ENCODE results near the gene ARHGAP29.

Gene ARHGAP29

GRCh38 chr1:94234615-94235014 is 2.8 kb downstream of the ARHGAP29 start:
- DNase-seq (ENCODE audit: low read depth in 2 of 2) = no peak

- DNase-seq (ENCODE audit: low read depth in 2 of 2) = no peak
These were observed 5.6 kb downstream of the ARHGAP29 start for GRCh38 chr1:94231746-94232145.

- DNase-seq (ENCODE audit: low read depth in 2 of 2) = no peak
These were observed 6.5 kb downstream of the ARHGAP29 start for GRCh38 chr1:94230920-94231319.

GRCh38 chr1:94228640-94229375 is 8.6 kb downstream of the ARHGAP29 start:
- no peak for DNase-seq (ENCODE audit: low read depth in 2 of 2)

GRCh38 chr1:94227624-94228023 is 9.8 kb downstream of the ARHGAP29 start:
- DNase-seq (ENCODE audit: low read depth in 2 of 2) = no peak

GRCh38 chr1:94225845-94226244 is 11.5 kb downstream of the ARHGAP29 start:
- DNase-seq (ENCODE audit: low read depth in 2 of 2) = no peak

GRCh38 chr1:94218332-94218731 is 19.1 kb downstream of the ARHGAP29 start:
- DNase-seq (ENCODE audit: low read depth in 2 of 2) = no peak

GRCh38 chr1:94215955-94216354 is 21.4 kb downstream of the ARHGAP29 start:
- DNase-seq (ENCODE audit: low read depth in 2 of 2) = no peak

- no peak for DNase-seq (ENCODE audit: low read depth in 2 of 2)
These were observed 27.4 kb downstream of the ARHGAP29 start for GRCh38 chr1:94209982-94210381.

- no peak for DNase-seq (ENCODE audit: low read depth in 2 of 2)
These were observed 28.0 kb downstream of the ARHGAP29 start for GRCh38 chr1:94209425-94209824.

GRCh38 chr1:94207695-94208094 is 29.7 kb downstream of the ARHGAP29 start:
- DNase-seq (ENCODE audit: low read depth in 2 of 2) = no peak

- DNase-seq (ENCODE audit: low read depth in 2 of 2) = no peak
These were observed 31.7 kb downstream of the ARHGAP29 start for GRCh38 chr1:94205639-94206038.

GRCh38 chr1:94202241-94202640 is 35.1 kb downstream of the ARHGAP29 start:
- no peak for DNase-seq (ENCODE audit: low read depth in 2 of 2)

- no peak for DNase-seq (ENCODE audit: low read depth in 2 of 2)
These were observed 38.0 kb downstream of the ARHGAP29 start for GRCh38 chr1:94199398-94199797.

GRCh38 chr1:94194079-94194865 is 43.1 kb downstream of the ARHGAP29 start:
- no peak for DNase-seq (ENCODE audit: low read depth in 2 of 2)

- no peak for DNase-seq (ENCODE audit: low read depth in 2 of 2)
These were observed 44.3 kb downstream of the ARHGAP29 start for GRCh38 chr1:94193128-94193527.

GRCh38 chr1:94191216-94191615 is 46.2 kb downstream of the ARHGAP29 start:
- DNase-seq (ENCODE audit: low read depth in 2 of 2) = no peak

- DNase-seq (ENCODE audit: low read depth in 2 of 2) = no peak
These were observed 50.4 kb downstream of the ARHGAP29 start for GRCh38 chr1:94186946-94187345.

GRCh38 chr1:94183197-94183815 is 54.1 kb downstream of the ARHGAP29 start:
- DNase-seq (ENCODE audit: low read depth in 2 of 2) = no peak

GRCh38 chr1:94182191-94182590 is 55.2 kb downstream of the ARHGAP29 start:
- DNase-seq (ENCODE audit: low read depth in 2 of 2) = no peak

GRCh38 chr1:94180650-94181049 is 56.7 kb downstream of the ARHGAP29 start:
- no peak for DNase-seq (ENCODE audit: low read depth in 2 of 2)

GRCh38 chr1:94178901-94179300 is 58.5 kb downstream of the ARHGAP29 start:
- no peak for DNase-seq (ENCODE audit: low read depth in 2 of 2)

GRCh38 chr1:94169126-94169525 is 68.3 kb downstream of the ARHGAP29 start:
- DNase-seq (ENCODE audit: low read depth in 2 of 2) = no peak
